ENCODE measurements around the gene PKN1.

The PKN1 gene

GRCh38 chr19:14407605-14408484, 25.3 kb upstream of the PKN1 start:
- DNase-seq: peak; percentile 51 to 56

DNA sequence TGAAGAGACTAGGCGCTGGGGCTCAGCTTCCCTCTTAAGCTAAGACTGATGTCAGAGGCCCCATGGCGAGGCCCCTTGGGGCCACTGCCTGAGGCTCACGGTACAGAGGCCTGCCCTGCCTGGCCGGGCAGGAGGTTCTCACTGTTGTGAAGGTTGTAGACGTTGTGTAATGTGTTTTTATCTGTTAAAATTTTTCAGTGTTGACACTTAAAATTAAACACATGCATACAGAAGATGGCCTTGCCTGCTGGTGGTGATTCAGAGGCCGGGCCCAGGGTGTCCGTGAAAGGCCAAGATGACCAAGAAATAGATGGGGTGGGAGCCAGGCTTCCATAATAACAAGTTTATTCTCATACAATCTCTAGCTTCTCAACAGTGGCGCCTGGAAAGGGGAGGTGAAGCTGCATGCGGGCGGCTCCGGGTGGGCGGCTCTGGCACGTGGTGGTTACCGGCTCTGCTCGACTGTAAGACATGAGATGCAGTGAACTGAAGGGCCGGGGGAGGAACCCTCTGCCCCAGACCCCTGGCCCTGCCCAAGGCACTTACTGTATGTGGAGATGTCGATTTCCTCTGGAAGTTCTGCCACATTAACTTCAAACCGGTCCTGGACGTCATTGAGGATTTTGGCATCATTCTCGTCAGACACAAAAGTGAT, 24.5 kb upstream of the PKN1 start:
- DNase-seq: no peak

DNA sequence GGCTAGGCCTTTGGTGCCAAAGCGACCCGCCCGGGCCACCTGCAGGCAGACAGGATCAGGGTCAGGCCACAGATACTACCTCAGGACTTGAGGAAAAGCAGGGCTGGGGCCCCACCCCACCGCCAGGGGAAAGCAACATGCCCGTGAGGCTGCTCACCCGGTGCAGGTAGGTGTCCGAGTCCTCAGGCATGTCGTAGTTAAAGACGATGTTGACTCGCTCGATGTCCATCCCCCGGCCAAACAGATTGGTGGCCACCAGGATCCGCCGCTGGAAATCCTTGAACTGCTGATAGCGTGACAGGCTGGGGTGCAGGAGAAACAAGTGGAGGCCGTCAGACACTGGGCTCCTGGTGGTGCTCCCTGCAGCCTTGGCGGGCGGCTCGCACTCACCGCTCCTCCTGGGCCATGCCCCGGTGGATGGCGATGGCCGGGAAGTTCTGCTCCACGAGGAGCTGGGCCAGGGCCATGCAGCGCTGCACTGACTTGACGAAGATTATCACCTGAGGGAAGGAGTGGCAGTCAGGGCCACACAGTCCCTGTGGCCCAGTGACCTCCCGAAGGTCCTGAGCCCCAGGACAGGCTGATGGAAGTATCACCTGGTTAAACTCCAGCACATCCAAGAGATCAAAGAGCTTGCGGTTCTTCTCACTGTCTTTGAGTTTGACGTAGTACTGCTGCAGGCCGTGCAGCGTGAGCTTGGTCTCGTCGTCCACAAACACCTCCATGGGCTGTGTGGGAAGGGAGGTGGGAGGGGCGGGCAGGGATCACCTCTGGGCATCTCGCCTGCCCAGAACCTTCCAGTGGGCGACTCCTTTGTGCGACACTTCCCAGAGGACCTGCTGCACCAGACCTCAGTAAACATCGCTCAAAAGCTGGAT, 23.7 kb upstream of the PKN1 start:
- DNase-seq: no peak

GRCh38 chr19:14410091-14411051, 22.7 kb upstream of the PKN1 start:
- DNase-seq: no peak

GRCh38 chr19:14411161-14411937, 21.8 kb upstream of the PKN1 start:
- no peak for DNase-seq

DNA sequence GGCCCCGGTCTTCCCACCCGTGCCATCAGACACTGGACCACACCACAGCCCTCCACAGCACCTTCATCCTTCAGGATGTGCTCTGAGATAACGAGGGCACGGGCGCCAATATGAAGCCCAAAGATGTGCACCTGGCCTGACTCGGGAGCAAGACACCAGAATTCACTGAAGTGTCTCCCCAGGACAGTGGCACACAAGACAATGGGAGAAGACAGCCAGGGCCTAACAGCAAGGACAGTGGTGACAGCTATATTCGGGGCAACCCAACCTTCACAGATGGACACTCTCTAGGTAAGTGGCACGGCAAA, 21.2 kb upstream of the PKN1 start:
- DNase-seq: no peak

DNA sequence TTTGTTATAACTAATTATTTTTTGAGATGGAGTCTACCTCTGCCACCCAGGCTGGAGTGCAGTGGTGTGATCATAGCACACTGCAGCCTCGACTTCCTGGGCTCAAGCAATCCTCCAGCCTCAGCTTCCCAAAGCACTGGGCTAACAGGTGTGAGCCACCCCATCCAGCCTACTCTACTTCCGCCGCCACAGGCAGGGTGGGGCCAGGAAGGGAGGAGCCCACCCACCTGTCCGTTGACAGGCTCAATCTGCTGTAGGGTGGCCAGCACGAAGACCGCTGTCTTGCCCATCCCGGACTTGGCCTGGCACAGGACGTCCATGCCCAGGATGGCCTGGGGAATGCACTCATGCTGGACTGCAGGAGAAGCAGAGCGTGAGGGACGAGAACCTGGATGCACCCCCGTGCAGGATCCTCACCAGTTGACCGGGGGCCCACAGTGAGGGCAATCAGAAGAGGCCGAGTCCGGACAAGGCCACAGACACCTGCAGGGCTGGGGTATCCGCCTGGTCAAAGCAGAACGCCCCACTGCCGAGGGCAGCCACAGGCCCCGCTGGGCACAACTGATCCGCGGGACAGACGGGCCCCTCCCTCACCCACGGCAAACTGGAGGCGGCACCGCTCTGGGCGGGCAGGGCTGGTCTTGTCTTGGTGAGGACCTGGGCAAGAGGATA, 20.6 kb upstream of the PKN1 start:
- no peak for DNase-seq

GRCh38 chr19:14412996-14413692, 20.0 kb upstream of the PKN1 start:
- no peak for DNase-seq

- no peak for DNase-seq
These were observed 19.4 kb upstream of the PKN1 start for GRCh38 chr19:14413693-14414181.

GRCh38 chr19:14414926-14415690, 18.0 kb upstream of the PKN1 start:
- no peak for DNase-seq

- no peak for DNase-seq
These were observed 16.3 kb upstream of the PKN1 start for GRCh38 chr19:14416817-14417231.

- DNase-seq: peak in 1 of 2 experiments; percentile 92
These were observed 14.3 kb upstream of the PKN1 start for GRCh38 chr19:14418856-14419105.

GRCh38 chr19:14419106-14419813, 13.8 kb upstream of the PKN1 start, which contains the start of gene DDX39A:
DDX39A (minus strand) TSS chr19:14419341; CDS start chr19:14413220, 6,121 bp downstream.
- DNase-seq: peak; percentile 96

DNA sequence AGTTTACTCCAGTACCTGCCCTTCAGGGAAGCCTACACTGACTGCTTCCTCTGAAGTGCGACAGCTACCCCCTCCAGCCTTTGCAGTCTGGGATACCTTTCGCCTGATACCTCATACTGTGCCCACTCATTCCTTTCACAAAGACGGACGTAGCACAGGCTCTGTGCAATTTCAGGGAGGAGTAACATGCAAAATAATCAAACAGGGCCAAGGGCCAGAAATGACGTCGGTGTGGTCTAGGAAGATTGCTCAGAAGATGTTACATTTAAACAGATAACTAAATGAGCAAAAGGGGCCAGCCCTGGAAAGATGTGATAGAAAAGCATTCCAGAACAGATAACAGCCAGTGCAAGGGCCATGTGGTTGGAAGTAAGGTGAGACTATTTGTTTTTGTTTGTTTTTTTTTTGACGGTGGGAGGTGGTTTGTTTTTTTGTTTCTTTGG, 7.4 kb upstream of the PKN1 start:
- no peak for DNase-seq

GRCh38 chr19:14427461-14427860, 5.6 kb upstream of the PKN1 start:
- no peak for DNase-seq

DNA sequence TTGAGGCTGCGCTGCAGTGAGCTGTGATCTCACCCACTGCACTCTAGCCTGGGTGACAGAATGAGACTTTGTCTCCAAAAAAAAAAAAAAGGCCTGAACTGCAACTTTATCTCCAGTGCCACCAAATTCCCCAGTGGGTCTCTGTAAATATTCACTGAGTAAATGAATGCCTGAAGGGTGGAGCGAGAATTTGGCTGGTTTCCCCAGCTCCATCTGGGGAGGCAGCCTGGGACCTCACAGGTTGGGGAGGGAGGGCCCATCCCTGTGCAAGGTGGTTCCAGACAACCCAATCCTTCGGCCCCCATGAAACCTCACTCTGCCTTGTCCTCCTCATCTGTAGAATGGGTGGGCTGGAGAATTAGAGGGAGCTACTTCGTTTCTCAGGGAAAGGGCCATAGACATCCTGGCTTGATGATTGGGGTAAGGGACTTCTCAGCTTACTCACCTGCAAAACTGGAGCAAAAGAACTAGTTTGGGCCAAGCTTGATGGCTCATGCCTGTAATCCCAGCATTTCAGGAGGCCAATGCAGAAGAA, 4.2 kb upstream of the PKN1 start:
- DNase-seq: no peak

GRCh38 chr19:14430712-14431111, 2.4 kb upstream of the PKN1 start:
- DNase-seq: no peak
